PC-9 (cell line): ENCODE data around the gene LEKR1.

ENCODE experiments used
- CTCF ChIP-seq: fragments of 200-600 bp; sonication (generic); conservative IDR thresholded peaks from 2 replicates; pipeline ENCODE4 v1.6.1; 2017; ENCODE audit warnings: mixed run types, antibody characterized with exemption, mild to moderate bottlenecking, moderate library complexity
- EZH2 ChIP-seq: fragments of 200-600 bp; sonication (generic); IDR thresholded peaks from 2 replicates; pipeline ENCODE4 v1.8.0; 2017; ENCODE audit warnings: antibody characterized with exemption, low read depth

DNA sequence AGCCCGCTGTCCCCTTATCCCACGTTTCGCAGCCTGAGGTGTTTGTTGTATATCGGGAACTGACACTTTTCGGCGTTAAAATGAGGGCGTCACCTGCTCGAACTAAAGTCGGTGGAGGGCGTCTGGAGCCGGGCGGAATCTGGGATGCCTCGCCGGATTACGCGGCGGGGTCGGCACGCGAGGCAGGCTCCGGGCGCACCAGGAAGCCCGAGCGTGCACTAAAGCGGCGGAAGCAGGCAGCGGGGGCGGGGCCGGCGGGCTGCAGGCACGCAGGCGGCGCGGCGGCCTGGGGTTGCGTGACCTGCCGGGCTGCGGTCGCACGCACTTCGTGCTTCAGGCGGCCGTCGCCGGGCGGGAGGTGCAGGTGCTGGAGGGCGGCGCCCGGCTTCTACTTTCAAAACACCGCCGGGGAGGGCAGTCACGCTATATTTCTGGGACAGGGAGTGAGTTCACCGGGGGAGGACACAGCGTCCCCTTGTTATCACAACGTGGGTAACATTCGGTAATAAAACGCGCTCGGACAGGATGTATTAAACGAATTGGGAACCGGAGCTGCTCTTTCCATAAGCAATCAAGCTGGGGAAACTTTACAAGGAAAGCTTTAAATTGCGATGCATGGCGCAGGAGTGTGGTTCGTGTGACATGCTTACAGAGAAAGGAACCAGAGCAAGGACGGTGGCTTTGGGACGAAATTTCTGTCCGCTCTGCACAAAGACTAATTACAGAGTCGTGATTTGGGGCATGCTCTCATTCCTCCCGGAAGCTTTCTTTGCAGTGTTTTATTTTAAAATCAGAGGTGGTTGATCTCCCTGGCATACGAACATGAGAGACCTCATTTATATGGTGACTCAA is 9.1 kb upstream of the LEKR1 start:
- no peak for TF ChIP-seq EZH2
- TF ChIP-seq CTCF = peak; percentile 17; the same call in 1 of the 2 replicates
